Activated CD4-positive, alpha-beta T cell treated with anti-CD3 and anti-CD28 coated beads, Interleukin-2, amount 10 ng/mL, durations not matched to agents 24 days and 14 days (primary cell): Measurements from ENCODE around the gene C19orf25. TPM values are rescaled to one million over a fixed set of nuclear protein-coding genes. Genes with fewer than 3 reads are reported as not detected.
"Not testable (repeated sequence)": the region's sequence is repeated elsewhere in the genome, so short reads cannot be mapped to it uniquely, and the experiment has no call there.

ENCODE experiments used
- DNase-seq: peaks from one replicate; pipeline ENCODE4 v3.0.0; 2022
- H3K27ac Mint-ChIP-seq: one replicate; pipeline ENCODE4 v1.8.0; 2022; ENCODE audit warnings: mild to moderate bottlenecking, mixed read lengths
- H3K27me3 Mint-ChIP-seq: one replicate; pipeline ENCODE4 v1.8.0; 2022; ENCODE audit warnings: mixed read lengths
- H3K36me3 Mint-ChIP-seq: one replicate; pipeline ENCODE4 v1.8.0; 2022; ENCODE audit warnings: low read depth, mild to moderate bottlenecking, mixed read lengths
- H3K4me1 Mint-ChIP-seq: one replicate; pipeline ENCODE4 v1.8.0; 2021; ENCODE audit warnings: mixed read lengths
- H3K4me3 Mint-ChIP-seq: one replicate; pipeline ENCODE4 v1.8.0; 2022; ENCODE audit warnings: mild to moderate bottlenecking, moderate library complexity, mixed read lengths
- H3K9me3 Mint-ChIP-seq: one replicate; pipeline ENCODE4 v1.8.0; 2021; ENCODE audit warnings: mixed read lengths
- intact Hi-C: fragments of 100-400 bp; cut with micrococcal nuclease; formaldehyde crosslinking; loops from one replicate; pipeline ENCODE4 v1.15.1; 2023
- total RNA-seq: library from RNA; stranded (reverse); gene quantifications from 2 replicates; pipeline ENCODE4 v1.2.3, GENCODE V29; 2022

The C19orf25 gene
- total RNA-seq, 1 donor from 2014 or later, result 38.0 TPM

GRCh38 chr19:1519802-1520201 is 40.8 kb upstream of the C19orf25 start:
- H3K4me1 Mint-ChIP-seq, intact Hi-C loops, H3K4me3 Mint-ChIP-seq, H3K9me3 Mint-ChIP-seq, DNase-seq, H3K36me3 Mint-ChIP-seq, H3K27ac Mint-ChIP-seq: not testable (repeated sequence)
- H3K27me3 Mint-ChIP-seq, result peaks cover 14% of the 10 kb centered on the region

GRCh38 chr19:1518471-1518870 is 39.5 kb upstream of the C19orf25 start:
- no peaks in the 10 kb centered on the region for H3K9me3 Mint-ChIP-seq
- H3K27ac Mint-ChIP-seq, result no peak overlapping the region
- intact Hi-C loops, result no loop called here
- no peaks in the 10 kb centered on the region for H3K4me1 Mint-ChIP-seq
- DNase-seq, result no peak
- peaks cover 9% of the 10 kb centered on the region for H3K27me3 Mint-ChIP-seq
- no peaks in the 10 kb centered on the region for H3K36me3 Mint-ChIP-seq
- H3K4me3 Mint-ChIP-seq, result no peak overlapping the region

- Mint-ChIP-seq H3K9me3 (no peaks in the 10 kb centered on the region), H3K27ac (no peak overlapping the region), H3K36me3 (no peaks in the 10 kb centered on the region), H3K27me3 (peaks cover 4% of the 10 kb centered on the region), H3K4me1 (no peaks in the 10 kb centered on the region), H3K4me3 (no peak overlapping the region)
- intact Hi-C loops, result no loop called here
- DNase-seq, result no peak
Observed at GRCh38 chr19:1516395-1516753, 37.4 kb upstream of the C19orf25 start.

- Mint-ChIP-seq H3K9me3 (no peaks in the 10 kb centered on the region), H3K27ac (no peak overlapping the region), H3K36me3 (no peaks in the 10 kb centered on the region), H3K4me3 (no peak overlapping the region), H3K4me1 (no peaks in the 10 kb centered on the region), H3K27me3 (peaks cover 7% of the 10 kb centered on the region)
- intact Hi-C loops, result loop anchor here (5.0 kb wide), 2 partner anchors 38 to 68 kb away; partner anchors contain the start of gene C19orf25
- no peak for DNase-seq
Observed at GRCh38 chr19:1514986-1515721, 36.1 kb upstream of the C19orf25 start.

GRCh38 chr19:1514295-1514661 is 35.3 kb upstream of the C19orf25 start:
- H3K36me3 Mint-ChIP-seq, result peaks cover 2% of the 10 kb centered on the region
- no peaks in the 10 kb centered on the region for H3K9me3 Mint-ChIP-seq
- H3K4me3 Mint-ChIP-seq, result peak overlapping the region; percentile 55
- H3K27me3 Mint-ChIP-seq, result peaks cover 12% of the 10 kb centered on the region
- no peak overlapping the region for H3K27ac Mint-ChIP-seq
- DNase-seq, result no peak
- intact Hi-C loops, result loop anchor here (5.0 kb wide), 2 partner anchors 37 to 67 kb away; partner anchors contain the start of gene C19orf25
- peaks cover 2% of the 10 kb centered on the region for H3K4me1 Mint-ChIP-seq

- Mint-ChIP-seq H3K9me3 (no peaks in the 10 kb centered on the region), H3K27ac (no peak overlapping the region), H3K36me3 (peaks cover 2% of the 10 kb centered on the region), H3K4me1 (peaks cover 2% of the 10 kb centered on the region), H3K4me3 (peak overlapping the region; percentile 55), H3K27me3 (peaks cover 14% of the 10 kb centered on the region)
- peak; percentile 91 for DNase-seq
- intact Hi-C loops, result loop anchor here (5.0 kb wide), 2 partner anchors 36 to 66 kb away; partner anchors contain the start of gene C19orf25
Observed at GRCh38 chr19:1513499-1514294, 34.7 kb upstream of the C19orf25 start.

- intact Hi-C loops, result loop anchor here (5.0 kb wide), 2 partner anchors 36 to 66 kb away; partner anchors contain the start of gene C19orf25
- no peak within 1 kb of the TSS for H3K27ac Mint-ChIP-seq
- H3K27me3 Mint-ChIP-seq, result peaks cover 16% of the 10 kb centered on the region
- peak within 1 kb of the TSS; percentile 71 for H3K4me3 Mint-ChIP-seq
- peak; percentile 91 for DNase-seq
- peaks cover 1% of the 10 kb centered on the region for H3K9me3 Mint-ChIP-seq
- H3K36me3 Mint-ChIP-seq, result peaks cover 2% of the 10 kb centered on the region
- H3K4me1 Mint-ChIP-seq, result peaks cover 3% of the 10 kb centered on the region
Observed at GRCh38 chr19:1512671-1513498, 33.9 kb upstream of the C19orf25 start, which contains the start of gene ADAMTSL5. ADAMTSL5 (minus strand) TSS chr19:1513019; CDS start chr19:1510943, 2,076 bp downstream.

- intact Hi-C loops, result loop anchor here (5.0 kb wide), 2 partner anchors 34 to 64 kb away; partner anchors contain the start of gene C19orf25
- Mint-ChIP-seq H3K4me1 (peaks cover 7% of the 10 kb centered on the region), H3K4me3 (peak overlapping the region; percentile 71), H3K27ac (no peak overlapping the region), H3K36me3 (peaks cover 2% of the 10 kb centered on the region), H3K27me3 (peaks cover 18% of the 10 kb centered on the region), H3K9me3 (peaks cover 5% of the 10 kb centered on the region)
- no peak for DNase-seq
Observed at GRCh38 chr19:1511318-1512317, 32.6 kb upstream of the C19orf25 start.

- H3K36me3 Mint-ChIP-seq, result peaks cover 2% of the 10 kb centered on the region
- peaks cover 16% of the 10 kb centered on the region for H3K27me3 Mint-ChIP-seq
- no peak for DNase-seq
- H3K4me3 Mint-ChIP-seq, result no peak overlapping the region
- intact Hi-C loops, result loop anchor here (5.0 kb wide), 2 partner anchors 34 to 64 kb away; partner anchors contain the start of gene C19orf25
- H3K9me3 Mint-ChIP-seq, result peaks cover 5% of the 10 kb centered on the region
- H3K4me1 Mint-ChIP-seq, result peaks cover 7% of the 10 kb centered on the region
- H3K27ac Mint-ChIP-seq, result no peak overlapping the region
Observed at GRCh38 chr19:1510807-1511206, 31.8 kb upstream of the C19orf25 start.

- no peak for DNase-seq
- H3K27ac Mint-ChIP-seq, result no peak overlapping the region
- peaks cover 2% of the 10 kb centered on the region for H3K36me3 Mint-ChIP-seq
- H3K4me1 Mint-ChIP-seq, result peaks cover 7% of the 10 kb centered on the region
- intact Hi-C loops, result loop anchor here (5.0 kb wide), 2 partner anchors 33 to 63 kb away; partner anchors contain the start of gene C19orf25
- peaks cover 20% of the 10 kb centered on the region for H3K27me3 Mint-ChIP-seq
- H3K9me3 Mint-ChIP-seq, result peaks cover 5% of the 10 kb centered on the region
- H3K4me3 Mint-ChIP-seq, result no peak overlapping the region
Observed at GRCh38 chr19:1510442-1510806, 31.4 kb upstream of the C19orf25 start.

- Mint-ChIP-seq H3K36me3 (peaks cover 2% of the 10 kb centered on the region), H3K27ac (no peak overlapping the region), H3K9me3 (peaks cover 5% of the 10 kb centered on the region), H3K27me3 (peaks cover 21% of the 10 kb centered on the region), H3K4me3 (no peak overlapping the region), H3K4me1 (peaks cover 7% of the 10 kb centered on the region)
- DNase-seq, result no peak
- intact Hi-C loops, result loop anchor here (2.0 to 5.0 kb wide), 3 partner anchors 19 to 63 kb away; partner anchors contain the start of genes C19orf25, PCSK4 and REEP6
Observed at GRCh38 chr19:1509602-1510441, 30.8 kb upstream of the C19orf25 start.

GRCh38 chr19:1508507-1508856 is 29.5 kb upstream of the C19orf25 start:
- Mint-ChIP-seq H3K4me3 (peak overlapping the region; percentile 37), H3K27ac (no peak overlapping the region), H3K4me1 (peaks cover 7% of the 10 kb centered on the region), H3K9me3 (peaks cover 5% of the 10 kb centered on the region), H3K36me3 (peaks cover 2% of the 10 kb centered on the region), H3K27me3 (peaks cover 22% of the 10 kb centered on the region)
- no peak for DNase-seq
- intact Hi-C loops, result loop anchor here (2.0 kb wide), 1 partner anchor 18 kb away; the partner anchor contains the start of genes PCSK4 and REEP6
